ENCODE results near the gene IVNS1ABP.

The IVNS1ABP gene

GRCh38 chr1:185353124-185353523, 36.1 kb upstream of the IVNS1ABP start:
- H3K4me3 ChIP-seq (ENCODE audit: control insufficient read depth, low read depth, low read length), result no peak overlapping the region
- no peak for TF ChIP-seq CTCF (IDR thresholded peaks at IDR 0.05; ENCODE audit: control insufficient read depth, insufficient read depth, low read depth, low read length, missing control alignments)
- no peak for DNase-seq (ENCODE audit: low read depth)

GRCh38 chr1:185351734-185352466, 34.9 kb upstream of the IVNS1ABP start:
- DNase-seq (ENCODE audit: low read depth), result no peak
- no peak overlapping the region for H3K4me3 ChIP-seq (ENCODE audit: control insufficient read depth, low read depth, low read length)
- no peak for TF ChIP-seq CTCF (IDR thresholded peaks at IDR 0.05; ENCODE audit: control insufficient read depth, insufficient read depth, low read depth, low read length, missing control alignments)

GRCh38 chr1:185350027-185350442, 33.0 kb upstream of the IVNS1ABP start:
- no peak overlapping the region for H3K4me3 ChIP-seq (ENCODE audit: control insufficient read depth, low read depth, low read length)
- TF ChIP-seq CTCF (IDR thresholded peaks at IDR 0.05; ENCODE audit: control insufficient read depth, insufficient read depth, low read depth, low read length, missing control alignments), result no peak

GRCh38 chr1:185349556-185349955, 32.5 kb upstream of the IVNS1ABP start:
- no peak overlapping the region for H3K4me3 ChIP-seq (ENCODE audit: control insufficient read depth, low read depth, low read length)
- no peak for DNase-seq (ENCODE audit: low read depth)
- no peak for TF ChIP-seq CTCF (IDR thresholded peaks at IDR 0.05; ENCODE audit: control insufficient read depth, insufficient read depth, low read depth, low read length, missing control alignments)

More at GRCh38 chr1:185350027-185350442, 33.0 kb upstream of the IVNS1ABP start:
- DNase-seq (ENCODE audit: low read depth), result no peak

GRCh38 chr1:185348985-185349384, 31.9 kb upstream of the IVNS1ABP start:
- no peak for DNase-seq (ENCODE audit: low read depth)
- no peak overlapping the region for H3K4me3 ChIP-seq (ENCODE audit: control insufficient read depth, low read depth, low read length)
- TF ChIP-seq CTCF (IDR thresholded peaks at IDR 0.05; ENCODE audit: control insufficient read depth, insufficient read depth, low read depth, low read length, missing control alignments), result no peak

- no peak for DNase-seq (ENCODE audit: low read depth)
- no peak for TF ChIP-seq CTCF (IDR thresholded peaks at IDR 0.05; ENCODE audit: control insufficient read depth, insufficient read depth, low read depth, low read length, missing control alignments)
- H3K4me3 ChIP-seq (ENCODE audit: control insufficient read depth, low read depth, low read length), result no peak overlapping the region
These were observed 31.3 kb upstream of the IVNS1ABP start for GRCh38 chr1:185348296-185348695.

Data from AG09309 (cell line).